Fibroblast of lung (primary cell): ENCODE measurements around the gene IPO5. TPM values are rescaled to one million over a fixed set of nuclear protein-coding genes. Genes with fewer than 3 reads are reported as not detected.
"Not testable (repeated sequence)": the region's sequence is repeated elsewhere in the genome, so short reads cannot be mapped to it uniquely, and the experiment has no call there.

Experiments used
- DNase-seq, 2 donors: peaks; one replicate each; pipeline versions ENCODE4 v3.0.0 to v3.0.0-alpha.2; 2010; ENCODE audit warnings: low read depth in 2 of 2
- H2AFZ ChIP-seq: 2 replicates; pipeline ENCODE4 v1.5.1; 2012; ENCODE audit warnings: low read length, control low read depth, inconsistent platforms
- H3K27ac ChIP-seq: 2 replicates; pipeline ENCODE4 v1.5.1; 2011; ENCODE audit warnings: low read length, control low read depth; ENCODE audit not compliant: insufficient read depth
- H3K27me3 ChIP-seq: 2 replicates; pipeline ENCODE4 v1.5.1; 2011; ENCODE audit warnings: mild to moderate bottlenecking, low read length; ENCODE audit not compliant: control insufficient read depth, insufficient read depth
- H3K36me3 ChIP-seq: 2 replicates; pipeline ENCODE4 v1.5.1; 2011; ENCODE audit warnings: low read length; ENCODE audit not compliant: control insufficient read depth, insufficient read depth
- H3K4me1 ChIP-seq: 2 replicates; pipeline ENCODE4 v1.5.1; 2011; ENCODE audit warnings: low read length; ENCODE audit not compliant: control insufficient read depth, insufficient read depth; ENCODE audit errors: extremely low read depth
- H3K4me2 ChIP-seq: 2 replicates; pipeline ENCODE4 v1.5.1; 2011; ENCODE audit warnings: low read length, control low read depth; ENCODE audit not compliant: insufficient read depth; ENCODE audit errors: extremely low read depth
- H3K4me3 ChIP-seq, 4 experiments: fragments of 200-600 bp in 1 of 4; sonication (generic) in 1 of 4; replicated peaks in 1 of 4; 2 replicates each; pipeline ENCODE4 v1.5.1; 2011 to 2016; ENCODE audit warnings: low read length in 4 of 4, low read depth in 3 of 4, mild to moderate bottlenecking in 3 of 4, control low read depth in 2 of 4, inconsistent platforms in 1 of 4, mixed read lengths in 1 of 4; ENCODE audit not compliant: insufficient read depth in 1 of 4; ENCODE audit errors: control extremely low read depth in 1 of 4
- H3K79me2 ChIP-seq: 2 replicates; pipeline ENCODE4 v1.5.1; 2012; ENCODE audit warnings: mild to moderate bottlenecking, low read length, inconsistent platforms; ENCODE audit not compliant: control insufficient read depth, insufficient read depth
- H3K9ac ChIP-seq: 2 replicates; pipeline ENCODE4 v1.5.1; 2011; ENCODE audit warnings: mild to moderate bottlenecking, low read length, control low read depth; ENCODE audit not compliant: insufficient read depth
- H3K9me3 ChIP-seq: 2 replicates; pipeline ENCODE4 v1.5.1; 2012; ENCODE audit warnings: low read depth, low read length; ENCODE audit not compliant: control insufficient read depth, insufficient read depth
- H4K20me1 ChIP-seq: 2 replicates; pipeline ENCODE4 v1.5.1; 2011; ENCODE audit warnings: low read length; ENCODE audit not compliant: control insufficient read depth, insufficient read depth; ENCODE audit errors: extremely low read depth
- CTCF ChIP-seq, 2 donors: IDR thresholded peaks in 1 of 2; conservative IDR thresholded peaks in 1 of 2; 1 replicate in 1 of 2; 2 replicates in 1 of 2; pipeline ENCODE4 v1.5.1; 2011 to 2012; ENCODE audit warnings: low read length in 2 of 2, control low read depth in 1 of 2, inconsistent platforms in 1 of 2, low read depth in 1 of 2, mild to moderate bottlenecking in 1 of 2
- EZH2 ChIP-seq: IDR thresholded peaks from 2 replicates; pipeline ENCODE4 v1.5.1; 2012; ENCODE audit warnings: low read length, control low read depth, mild to moderate bottlenecking; ENCODE audit errors: missing control alignments
- polyA plus RNA-seq, 2 donors: library from polyadenylated mRNA; depleted of rRNA in 1 of 2; stranded (reverse) in 1 of 2; unstranded in 1 of 2; fragments of >200 nt; gene quantifications; 2 replicates each; pipeline ENCODE4 v1.2.1, GENCODE V29; 2011 to 2012; ENCODE audit warnings: missing spikeins in 1 of 2
- total RNA-seq: library from RNA; depleted of rRNA; stranded (reverse); fragments of >200 nt; gene quantifications from 2 replicates; pipeline ENCODE4 v1.2.1, GENCODE V29; 2014

Gene IPO5
- total and polyA plus RNA-seq, 2 donors (not counting 1 experiment from before 2014, with no cell fraction given), result 152 to 240 TPM

DNA sequence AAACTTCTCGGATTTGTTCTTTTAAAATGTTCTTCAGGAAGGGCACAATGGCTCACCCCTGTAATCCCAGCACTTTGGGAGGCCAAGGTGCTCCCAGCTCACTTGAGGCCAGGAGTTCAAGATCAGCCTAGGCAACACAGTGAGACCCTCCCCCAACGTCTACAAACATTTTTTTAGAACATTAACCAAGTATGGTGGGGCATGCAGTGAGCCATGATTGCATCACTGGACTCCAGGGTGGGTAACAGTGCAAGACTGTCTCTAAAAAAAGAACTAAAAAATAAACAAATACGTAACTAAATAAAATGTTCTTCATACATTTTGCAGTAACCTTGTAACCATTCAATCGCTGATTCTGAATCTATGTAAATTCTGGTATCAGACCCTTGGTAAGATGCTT lies 2.1 kb upstream of the IPO5 start:
- no peaks in the 10 kb centered on the region for H3K9me3 ChIP-seq

GRCh38 chr13:97952831-97953230 lies 644 bp upstream of the IPO5 start:
- not testable (repeated sequence) for H4K20me1 ChIP-seq, H3K36me3 ChIP-seq, H2AFZ ChIP-seq, DNase-seq, H3K79me2 ChIP-seq, H3K9me3 ChIP-seq, H3K27me3 ChIP-seq, H3K27ac ChIP-seq, H3K4me3 ChIP-seq, H3K4me2 ChIP-seq, H3K9ac ChIP-seq, H3K4me1 ChIP-seq

More for the DNA sequence above, 2.1 kb upstream of the IPO5 start:
- Histone ChIP-seq H3K27me3 (no peaks in the 10 kb centered on the region), H3K79me2 (no peaks in the 10 kb centered on the region), H3K4me3 (no peak overlapping the region), H3K36me3 (no peaks in the 10 kb centered on the region), H3K27ac (no peak overlapping the region), H3K4me1 (peaks cover 2% of the 10 kb centered on the region), H2AFZ (no peak overlapping the region), H3K4me2 (no peak overlapping the region), H4K20me1 (no peaks in the 10 kb centered on the region), H3K9ac (no peak overlapping the region)
- TF ChIP-seq CTCF (conservative IDR thresholded peaks at IDR 0.05 in 1 of 2, IDR thresholded peaks at IDR 0.05 in 1 of 2; ENCODE audit: low read depth in 1 of 2, low read length in 2 of 2) (no peak), EZH2 (no peak)
- no peak for DNase-seq

DNA sequence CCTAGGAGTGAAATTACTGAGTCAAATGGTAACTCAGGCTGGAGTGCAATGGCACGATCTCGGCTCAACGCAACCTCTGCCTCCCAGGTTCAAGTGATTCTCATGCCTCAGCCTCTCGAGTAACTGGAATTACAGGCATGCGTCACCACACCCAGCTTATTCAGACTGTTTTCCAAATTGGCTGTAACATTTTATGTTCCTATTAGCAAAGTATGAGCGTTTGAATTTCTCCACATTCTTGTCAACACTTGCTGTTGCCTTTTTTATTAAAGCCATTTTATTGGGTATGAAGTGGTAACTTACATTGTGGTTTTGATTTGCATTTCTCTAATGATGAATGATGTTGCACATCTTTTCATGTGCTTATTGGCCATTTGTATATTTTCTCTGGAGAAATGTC lies 7.9 kb downstream of the IPO5 start:
- no peaks in the 10 kb centered on the region for H3K4me1 ChIP-seq
- no peaks in the 10 kb centered on the region for H3K36me3 ChIP-seq
- no peak overlapping the region for H3K27ac ChIP-seq
- H4K20me1 ChIP-seq, result no peaks in the 10 kb centered on the region
- no peak overlapping the region for H3K9ac ChIP-seq
- no peak overlapping the region for H3K4me2 ChIP-seq
- no peaks in the 10 kb centered on the region for H3K27me3 ChIP-seq
- H2AFZ ChIP-seq, result no peak overlapping the region
- no peak overlapping the region for H3K4me3 ChIP-seq
- no peaks in the 10 kb centered on the region for H3K9me3 ChIP-seq
- DNase-seq, result no peak
- TF ChIP-seq CTCF (conservative IDR thresholded peaks at IDR 0.05 in 1 of 2, IDR thresholded peaks at IDR 0.05 in 1 of 2; ENCODE audit: low read depth in 1 of 2, low read length in 2 of 2) (no peak), EZH2 (no peak)
- H3K79me2 ChIP-seq, result no peaks in the 10 kb centered on the region
